ENCODE results near the gene SPATS1.

DNA sequence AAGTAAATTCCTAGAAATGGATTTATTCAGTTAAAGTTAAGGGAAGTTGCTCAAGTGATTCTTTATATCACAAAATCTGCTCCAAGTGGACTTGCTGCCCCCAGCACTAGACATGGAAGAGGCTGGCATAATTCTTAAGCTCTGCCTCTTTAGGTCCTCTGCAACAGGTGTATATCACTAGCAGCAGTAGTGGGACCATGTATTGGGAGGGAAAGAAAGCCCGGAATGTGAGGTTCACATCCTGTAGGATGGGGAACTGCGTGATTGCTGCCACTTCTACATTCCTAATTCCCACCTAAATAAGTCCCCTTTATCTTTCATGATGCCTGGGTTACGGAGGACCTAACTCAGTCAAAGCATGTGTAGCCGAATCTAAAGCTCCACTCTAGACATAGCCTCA lies 13.2 kb downstream of the SPATS1 start:
- TF ChIP-seq CTCF (IDR thresholded peaks at IDR 0.05): no peak
- TF ChIP-seq POLR2A (IDR thresholded peaks at IDR 0.05): no peak

All from esophagus squamous epithelium (tissue), 4 donors.